ENCODE measurements around the gene OPCML. TPM values are rescaled to one million over a fixed set of nuclear protein-coding genes. Genes with fewer than 3 reads are reported as not detected.

Gene OPCML
- total RNA-seq, 1 donor from 2014 or later: not detected

GRCh38 chr11:133326332-133326731, 206.0 kb downstream of the OPCML start:
- intact Hi-C loops (cut with micrococcal nuclease): no loop called here
- ATAC-seq (ENCODE audit: low read depth): no peak
- Mint-ChIP-seq H3K36me3 (ENCODE audit: low read depth) (no peaks in the 10 kb centered on the region), H3K4me3 (no peak overlapping the region), H3K9me3 (no peaks in the 10 kb centered on the region), H3K27me3 (no peaks in the 10 kb centered on the region), H3K4me1 (no peaks in the 10 kb centered on the region), H3K27ac (no peak overlapping the region)
- ChIA-PET POLR2A (no interaction called here), CTCF (no interaction called here)
- no peak for DNase-seq
- TF ChIP-seq CTCF (IDR thresholded peaks at IDR 0.05): no peak

DNA sequence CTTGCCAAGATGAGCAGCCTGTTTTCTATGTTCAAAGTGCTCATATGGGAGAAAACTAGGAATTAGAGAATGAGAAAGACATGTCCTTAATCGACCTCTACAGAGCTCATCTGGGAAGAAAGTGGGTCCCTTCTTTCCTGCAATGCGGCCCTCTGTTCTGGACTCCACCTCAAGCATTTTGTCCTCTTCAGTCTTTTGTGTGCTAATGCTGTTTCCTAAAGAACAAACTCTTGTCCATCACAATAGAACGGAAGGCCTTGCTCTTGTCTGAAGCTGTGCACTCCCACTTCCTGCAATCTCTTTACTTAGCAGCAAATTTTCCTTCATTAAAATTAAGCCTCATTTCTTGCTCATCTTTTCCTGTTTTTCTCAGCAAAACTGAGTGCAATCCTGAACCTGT, 206.6 kb downstream of the OPCML start:
- no peaks in the 10 kb centered on the region for H3K36me3 Mint-ChIP-seq (ENCODE audit: low read depth)
- no peak overlapping the region for H3K4me3 Mint-ChIP-seq
- DNase-seq: no peak
- no peaks in the 10 kb centered on the region for H3K27me3 Mint-ChIP-seq
- ChIA-PET CTCF (no interaction called here), POLR2A (no interaction called here)
- H3K4me1 Mint-ChIP-seq: no peaks in the 10 kb centered on the region
- intact Hi-C loops (cut with micrococcal nuclease): no loop called here
- ATAC-seq (ENCODE audit: low read depth): no peak
- H3K9me3 Mint-ChIP-seq: no peaks in the 10 kb centered on the region
- TF ChIP-seq CTCF (IDR thresholded peaks at IDR 0.05): no peak
- no peak overlapping the region for H3K27ac Mint-ChIP-seq

DNA sequence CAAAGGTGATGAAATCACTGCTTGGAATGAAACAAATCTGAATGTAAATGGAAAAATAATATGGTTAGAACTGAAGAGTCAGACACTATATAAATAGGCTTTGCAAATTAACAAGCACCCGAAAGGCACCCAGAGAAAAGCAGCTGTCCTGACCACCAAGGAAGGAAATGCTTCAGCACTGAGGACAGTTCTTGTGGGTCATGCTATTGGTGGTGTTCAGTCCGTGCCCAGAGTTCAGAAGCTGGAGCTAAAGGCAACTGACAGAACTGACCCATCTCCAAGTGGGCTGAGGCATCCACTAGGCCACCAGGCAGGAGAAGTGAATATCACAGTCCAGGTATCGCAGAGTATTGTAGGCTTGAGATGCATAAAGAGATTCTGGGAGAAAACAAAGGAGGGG, 208.9 kb downstream of the OPCML start:
- Mint-ChIP-seq H3K27ac (no peak overlapping the region), H3K4me1 (no peaks in the 10 kb centered on the region), H3K36me3 (ENCODE audit: low read depth) (no peaks in the 10 kb centered on the region), H3K27me3 (no peaks in the 10 kb centered on the region), H3K9me3 (no peaks in the 10 kb centered on the region), H3K4me3 (no peak overlapping the region)
- DNase-seq (no peak), ATAC-seq (ENCODE audit: low read depth) (no peak)
- ChIA-PET CTCF (no interaction called here), POLR2A (no interaction called here)
- no peak for TF ChIP-seq CTCF (IDR thresholded peaks at IDR 0.05)
- intact Hi-C loops (cut with micrococcal nuclease): no loop called here

DNA sequence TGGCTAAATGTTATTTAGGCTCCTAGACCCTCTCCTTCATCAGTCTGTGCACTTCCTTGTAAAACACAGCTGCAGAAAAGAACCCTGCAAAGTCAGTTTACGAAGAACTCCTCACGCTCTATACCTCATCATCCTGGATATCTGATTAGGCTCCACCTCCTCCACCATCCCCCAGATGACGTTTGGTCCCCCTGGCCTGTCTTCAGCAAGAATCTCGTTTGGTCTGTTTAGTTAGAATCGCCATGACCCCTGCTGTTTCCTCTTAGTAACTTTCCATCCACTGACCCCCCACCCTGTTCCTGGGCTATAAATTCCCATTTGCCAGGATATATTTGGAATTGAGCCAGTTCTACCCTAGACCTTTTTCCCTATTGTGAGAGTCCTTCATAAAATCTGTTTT, 214.1 kb downstream of the OPCML start:
- no peaks in the 10 kb centered on the region for H3K36me3 Mint-ChIP-seq (ENCODE audit: low read depth)
- no peaks in the 10 kb centered on the region for H3K27me3 Mint-ChIP-seq
- no peak for TF ChIP-seq CTCF (IDR thresholded peaks at IDR 0.05)
- H3K4me3 Mint-ChIP-seq: no peak overlapping the region
- H3K4me1 Mint-ChIP-seq: no peaks in the 10 kb centered on the region
- DNase-seq: no peak
- ATAC-seq (ENCODE audit: low read depth): no peak
- ChIA-PET POLR2A (no interaction called here), CTCF (no interaction called here)
- intact Hi-C loops (cut with micrococcal nuclease): no loop called here
- H3K27ac Mint-ChIP-seq: no peak overlapping the region
- H3K9me3 Mint-ChIP-seq: no peaks in the 10 kb centered on the region

DNA sequence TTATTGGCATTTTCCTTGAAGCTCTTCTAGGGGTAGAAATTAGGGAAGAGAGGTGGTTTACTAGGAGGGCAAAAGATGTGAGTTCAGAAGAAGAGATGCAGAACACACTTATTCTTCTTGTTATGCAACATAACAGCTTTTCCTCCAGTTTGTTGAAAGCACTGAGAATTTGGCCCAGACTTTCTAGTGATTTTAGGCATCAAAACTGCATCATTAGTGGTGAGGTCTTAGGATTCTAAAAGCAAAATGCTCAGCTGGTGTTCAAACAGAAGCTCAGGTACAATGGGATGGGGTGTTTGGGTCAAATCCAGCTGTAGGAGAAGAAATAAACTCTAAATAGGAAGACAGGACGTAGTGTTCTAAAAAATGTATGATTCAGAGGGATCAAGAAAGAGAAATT, 221.1 kb downstream of the OPCML start:
- CTCF ChIA-PET: no interaction called here
- no peak for ATAC-seq (ENCODE audit: low read depth)
- no peak for DNase-seq
- H3K9me3 Mint-ChIP-seq: peaks cover 7% of the 10 kb centered on the region
- POLR2A ChIA-PET: no interaction called here
- no peak overlapping the region for H3K4me3 Mint-ChIP-seq
- no peak overlapping the region for H3K27ac Mint-ChIP-seq
- TF ChIP-seq CTCF (IDR thresholded peaks at IDR 0.05): no peak
- no peaks in the 10 kb centered on the region for H3K36me3 Mint-ChIP-seq (ENCODE audit: low read depth)
- H3K27me3 Mint-ChIP-seq: no peaks in the 10 kb centered on the region
- intact Hi-C loops (cut with micrococcal nuclease): no loop called here
- H3K4me1 Mint-ChIP-seq: no peaks in the 10 kb centered on the region

All from activated B cell treated with CpG ODN at 0.5 μM for 24 hours (primary cell).